OCI-LY3 (cell line): ENCODE measurements around the gene LHFPL2.

Experiments used
- H2AFZ ChIP-seq: fragments of 200-600, 300-600 bp; shearing (Covaris generic); 2 replicates; pipeline ENCODE4 v1.6.0; 2014; ENCODE audit warnings: antibody characterized with exemption, low read depth, low read length
- H3K27ac ChIP-seq: fragments of 200-600, 300-600 bp; sonication (generic); 2 replicates; pipeline ENCODE4 v1.5.1; 2014; ENCODE audit warnings: mild to moderate bottlenecking, low read length, moderate library complexity, mixed read lengths
- H3K27me3 ChIP-seq: fragments of 200-600, 300-600 bp; sonication (generic); 2 replicates; pipeline ENCODE4 v1.6.1; 2014; ENCODE audit warnings: low read depth, low read length, mixed read lengths
- H3K36me3 ChIP-seq: fragments of 200-600, 300-600 bp; sonication (generic); replicated peaks from 2 replicates; pipeline ENCODE3; 2014; ENCODE audit warnings: low read depth, low read length, mixed read lengths
- H3K4me1 ChIP-seq: fragments of 300-600, 200-600 bp; sonication (generic); 2 replicates; pipeline ENCODE4 v1.6.1; 2014; ENCODE audit warnings: low read length, mixed read lengths
- H3K4me2 ChIP-seq: fragments of 200-600, 300-600 bp; sonication (generic); 2 replicates; pipeline ENCODE4 v1.6.1; 2014; ENCODE audit warnings: low read length, mixed read lengths
- H3K4me3 ChIP-seq: fragments of 300-600, 200-600 bp; sonication (generic); 2 replicates; pipeline ENCODE4 v1.5.1; 2014; ENCODE audit warnings: antibody characterized with exemption, mild to moderate bottlenecking, low read length, moderate library complexity
- H3K79me2 ChIP-seq: fragments of 300-600, 200-600 bp; shearing (Covaris generic); 2 replicates; pipeline ENCODE4 v1.6.1; 2014; ENCODE audit warnings: mild to moderate bottlenecking, low read length, mixed read lengths
- H3K9ac ChIP-seq: fragments of 300-600, 200-600 bp; shearing (Covaris generic); 2 replicates; pipeline ENCODE4 v1.6.0; 2014; ENCODE audit warnings: mild to moderate bottlenecking, low read length, moderate library complexity
- H3K9me3 ChIP-seq: fragments of 200-600, 300-600 bp; shearing (Covaris generic); 2 replicates; pipeline ENCODE4 v1.6.1; 2014; ENCODE audit warnings: low read length, mixed read lengths; ENCODE audit not compliant: insufficient read depth
- H4K20me1 ChIP-seq: fragments of 200-600, 300-600 bp; sonication (generic); 2 replicates; pipeline ENCODE4 v1.6.1; 2016; ENCODE audit warnings: low read length, mixed read lengths; ENCODE audit not compliant: insufficient read depth
- EZH2phosphoT487 ChIP-seq: fragments of 200-600 bp; shearing (Covaris generic); IDR thresholded peaks from 2 replicates; pipeline ENCODE4 v1.6.1; 2018; ENCODE audit warnings: antibody characterized with exemption, mixed run types, low read depth
- TF ChIP-seq, protein P1 (sequence below): fragments of 200-600, 300-600 bp; sonication (generic); IDR thresholded peaks from 2 replicates; pipeline ENCODE4 v1.5.1; 2014; ENCODE audit warnings: antibody characterized with exemption, low read length, low read depth

The LHFPL2 gene

DNA sequence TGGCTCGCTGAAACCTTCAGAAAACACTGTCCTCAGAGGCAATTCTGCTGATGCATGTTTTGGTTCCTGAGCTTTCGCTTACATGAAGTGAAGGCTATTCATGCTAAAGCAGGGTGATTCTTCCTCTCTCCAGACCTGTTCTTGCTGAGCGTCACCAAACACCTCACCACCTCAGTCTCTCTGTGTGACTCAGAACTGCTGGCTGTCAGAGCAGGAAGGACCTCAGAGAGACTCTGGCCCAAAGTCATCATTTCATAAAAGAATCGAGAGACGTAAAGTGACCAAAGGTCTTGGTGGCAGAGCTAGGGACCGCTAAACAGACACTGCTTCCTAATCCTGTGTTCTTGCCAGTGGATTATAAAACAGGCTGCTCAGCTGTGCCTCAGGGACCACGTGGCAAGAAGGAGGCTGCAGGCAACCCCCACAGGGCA is 73.8 kb downstream of the LHFPL2 start:
- TF ChIP-seq, protein P1, sequence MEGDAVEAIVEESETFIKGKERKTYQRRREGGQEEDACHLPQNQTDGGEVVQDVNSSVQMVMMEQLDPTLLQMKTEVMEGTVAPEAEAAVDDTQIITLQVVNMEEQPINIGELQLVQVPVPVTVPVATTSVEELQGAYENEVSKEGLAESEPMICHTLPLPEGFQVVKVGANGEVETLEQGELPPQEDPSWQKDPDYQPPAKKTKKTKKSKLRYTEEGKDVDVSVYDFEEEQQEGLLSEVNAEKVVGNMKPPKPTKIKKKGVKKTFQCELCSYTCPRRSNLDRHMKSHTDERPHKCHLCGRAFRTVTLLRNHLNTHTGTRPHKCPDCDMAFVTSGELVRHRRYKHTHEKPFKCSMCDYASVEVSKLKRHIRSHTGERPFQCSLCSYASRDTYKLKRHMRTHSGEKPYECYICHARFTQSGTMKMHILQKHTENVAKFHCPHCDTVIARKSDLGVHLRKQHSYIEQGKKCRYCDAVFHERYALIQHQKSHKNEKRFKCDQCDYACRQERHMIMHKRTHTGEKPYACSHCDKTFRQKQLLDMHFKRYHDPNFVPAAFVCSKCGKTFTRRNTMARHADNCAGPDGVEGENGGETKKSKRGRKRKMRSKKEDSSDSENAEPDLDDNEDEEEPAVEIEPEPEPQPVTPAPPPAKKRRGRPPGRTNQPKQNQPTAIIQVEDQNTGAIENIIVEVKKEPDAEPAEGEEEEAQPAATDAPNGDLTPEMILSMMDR, result no peak
- no peak for TF ChIP-seq EZH2phosphoT487
- H3K27me3 ChIP-seq, result no peaks in the 10 kb centered on the region
- H2AFZ ChIP-seq, result no peak overlapping the region
- H3K9me3 ChIP-seq, result no peaks in the 10 kb centered on the region
- H4K20me1 ChIP-seq, result no peaks in the 10 kb centered on the region
- no peak overlapping the region for H3K4me2 ChIP-seq
- no peaks in the 10 kb centered on the region for H3K36me3 ChIP-seq
- no peak overlapping the region for H3K4me3 ChIP-seq
- no peaks in the 10 kb centered on the region for H3K79me2 ChIP-seq
- H3K9ac ChIP-seq, result no peak overlapping the region
- no peak overlapping the region for H3K27ac ChIP-seq
- H3K4me1 ChIP-seq, result peaks cover 15% of the 10 kb centered on the region

DNA sequence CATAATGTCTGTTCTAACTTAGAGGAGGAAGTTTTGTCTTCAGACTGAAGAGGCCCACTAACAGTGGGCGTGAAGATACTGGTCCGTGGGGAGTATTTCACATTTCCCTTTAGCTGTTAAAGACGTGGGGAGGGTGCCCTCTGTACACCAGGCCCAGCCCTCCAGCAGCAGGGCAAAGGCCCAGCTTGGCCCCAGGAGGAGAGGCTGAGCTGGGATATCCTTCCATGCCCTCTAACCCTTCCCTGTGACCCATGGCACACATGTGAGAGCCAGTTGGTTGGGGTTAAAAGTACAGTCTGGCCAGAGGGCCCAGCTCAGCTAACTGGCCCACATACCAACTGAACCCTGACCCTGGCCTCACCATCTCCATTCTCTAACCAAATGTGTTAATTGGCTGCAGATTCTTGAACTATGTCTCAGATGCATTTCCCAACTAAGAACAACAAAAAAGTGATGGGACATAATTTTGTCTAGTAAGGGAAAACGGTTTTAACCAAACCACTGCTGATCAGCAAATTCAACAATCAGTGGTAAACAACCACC is 74.4 kb downstream of the LHFPL2 start:
- no peak for TF ChIP-seq EZH2phosphoT487
- TF ChIP-seq, protein P1, result no peak
- H3K9ac ChIP-seq, result no peak overlapping the region
- no peaks in the 10 kb centered on the region for H3K9me3 ChIP-seq
- H3K4me1 ChIP-seq, result peaks cover 15% of the 10 kb centered on the region
- H4K20me1 ChIP-seq, result no peaks in the 10 kb centered on the region
- H2AFZ ChIP-seq, result no peak overlapping the region; the same call in 1 of the 2 replicates
- no peaks in the 10 kb centered on the region for H3K27me3 ChIP-seq
- H3K4me2 ChIP-seq, result peak overlapping the region; percentile 35
- H3K36me3 ChIP-seq, result no peaks in the 10 kb centered on the region
- no peaks in the 10 kb centered on the region for H3K79me2 ChIP-seq
- H3K4me3 ChIP-seq, result no peak overlapping the region
- no peak overlapping the region for H3K27ac ChIP-seq

DNA sequence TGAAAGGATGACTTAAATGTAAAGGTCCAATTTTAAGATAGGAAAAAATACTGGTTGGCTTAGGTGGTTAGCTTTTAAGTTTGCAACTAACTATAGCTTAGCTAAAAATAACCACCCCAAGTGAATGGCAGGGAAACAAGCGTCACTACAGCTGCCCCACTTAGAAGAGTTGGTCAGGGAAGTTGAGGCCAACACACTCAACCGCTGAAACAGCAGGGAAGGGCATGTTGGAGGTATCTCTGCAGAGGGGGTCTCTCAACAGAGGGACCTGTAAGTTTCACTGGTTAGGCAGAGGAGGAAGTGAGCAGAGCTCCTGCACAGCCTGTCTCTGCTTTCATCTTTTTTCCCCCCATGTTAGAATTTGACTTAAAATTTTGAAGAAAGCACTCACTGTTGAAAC is 75.3 kb downstream of the LHFPL2 start:
- peaks cover 15% of the 10 kb centered on the region for H3K4me1 ChIP-seq
- H3K9ac ChIP-seq, result no peak overlapping the region
- no peak overlapping the region for H2AFZ ChIP-seq
- no peaks in the 10 kb centered on the region for H3K27me3 ChIP-seq
- H3K79me2 ChIP-seq, result no peaks in the 10 kb centered on the region
- no peaks in the 10 kb centered on the region for H4K20me1 ChIP-seq
- H3K36me3 ChIP-seq, result no peaks in the 10 kb centered on the region
- TF ChIP-seq, protein P1, result no peak
- TF ChIP-seq EZH2phosphoT487, result no peak
- H3K4me2 ChIP-seq, result peak overlapping the region; percentile 35
- no peak overlapping the region for H3K4me3 ChIP-seq
- H3K27ac ChIP-seq, result no peak overlapping the region
- H3K9me3 ChIP-seq, result no peaks in the 10 kb centered on the region

DNA sequence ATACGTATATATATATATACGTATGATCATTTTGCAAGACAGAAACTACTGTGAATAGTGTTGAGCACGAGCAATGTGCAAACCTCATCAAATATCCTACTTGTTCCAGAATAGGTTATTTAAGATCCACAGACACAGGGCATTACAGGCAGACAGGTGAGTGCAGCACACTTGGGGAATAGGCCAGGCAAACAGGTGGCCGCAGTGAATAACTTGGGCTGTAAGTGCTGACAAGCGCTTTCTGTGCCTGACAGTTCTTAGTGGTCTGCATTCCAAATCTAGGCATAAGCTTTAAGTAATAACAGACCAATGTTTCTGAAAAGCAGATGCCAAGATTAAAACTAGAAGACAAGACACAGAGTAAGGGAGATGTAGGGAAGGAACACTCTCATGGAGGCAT is 77.9 kb downstream of the LHFPL2 start:
- no peak overlapping the region for H2AFZ ChIP-seq
- H3K79me2 ChIP-seq, result no peaks in the 10 kb centered on the region
- no peaks in the 10 kb centered on the region for H3K9me3 ChIP-seq
- H3K27ac ChIP-seq, result no peak overlapping the region
- H3K4me2 ChIP-seq, result no peak overlapping the region
- H3K4me3 ChIP-seq, result no peak overlapping the region
- no peaks in the 10 kb centered on the region for H3K36me3 ChIP-seq
- no peaks in the 10 kb centered on the region for H3K27me3 ChIP-seq
- TF ChIP-seq EZH2phosphoT487, result no peak
- TF ChIP-seq, protein P1, result no peak
- H4K20me1 ChIP-seq, result no peaks in the 10 kb centered on the region
- peaks cover 15% of the 10 kb centered on the region for H3K4me1 ChIP-seq
- no peak overlapping the region for H3K9ac ChIP-seq
